Suprapubic skin (tissue), 4 donors: ENCODE data around the gene RPS16.

ENCODE experiments used
- CTCF ChIP-seq, 2 donors: fragments of 200-600 bp in 1 of 2; fragments of 450-650 bp in 1 of 2; sonication (generic) in 1 of 2; IDR thresholded peaks; one replicate each; pipeline ENCODE4 v1.5.1; 2016 to 2019; ENCODE audit warnings: antibody characterized with exemption in 2 of 2, mild to moderate bottlenecking in 1 of 2, moderate library complexity in 1 of 2
- POLR2A ChIP-seq, 2 donors: fragments of 450-650 bp; IDR thresholded peaks; one replicate each; pipeline ENCODE4 v1.6.1; 2017; ENCODE audit warnings: antibody characterized with exemption in 2 of 2, mild to moderate bottlenecking in 2 of 2, moderate library complexity in 2 of 2
- POLR2AphosphoS5 ChIP-seq, 3 donors: sonication (generic); formaldehyde crosslinking; IDR thresholded peaks; one replicate each; pipeline ENCODE4 v1.6.1; 2017; ENCODE audit warnings: antibody characterized with exemption in 3 of 3

GRCh38 chr19:39411832-39412099, 24.0 kb downstream of the RPS16 start:
- TF ChIP-seq CTCF (IDR thresholded peaks at IDR 0.05) (peak; percentile 86 to 100), POLR2AphosphoS5 (IDR thresholded peaks at IDR 0.05) (no peak), POLR2A (IDR thresholded peaks at IDR 0.05) (no peak)
